Right renal pelvis (tissue), 4 donors: Measurements from ENCODE around the gene ULBP1. TPM values are rescaled to one million over a fixed set of nuclear protein-coding genes. Genes with fewer than 3 reads are reported as not detected.
"Not testable (repeated sequence)": the region's sequence is repeated elsewhere in the genome, so short reads cannot be mapped to it uniquely, and the experiment has no call there.

Source experiments
- DNase-seq, 4 donors: peaks; one replicate each; pipeline ENCODE4 v3.0.0-alpha.2; 2013; ENCODE audit warnings: low read depth in 4 of 4, low spot score in 3 of 4, missing footprints in 1 of 4
- polyA plus RNA-seq, 4 donors: library from polyadenylated mRNA; unstranded; fragments of 120-200 nt; gene quantifications; one replicate each; pipeline ENCODE4 v1.2.1, GENCODE V29; 2013; ENCODE audit not compliant: insufficient read length in 4 of 4

ULBP1 gene
- polyA plus RNA-seq, 4 donors = 1.5 to 2.1 (median 1.8) TPM

GRCh38 chr6:149933036-149933435, 30.7 kb upstream of the ULBP1 start:
- DNase-seq = no peak

- DNase-seq = no peak
Measured at GRCh38 chr6:149933461-149933860, 30.3 kb upstream of the ULBP1 start.

- peak in 1 of 4 donors; percentile 70 for DNase-seq
Measured at GRCh38 chr6:149934249-149935156, 29.2 kb upstream of the ULBP1 start.

GRCh38 chr6:149935246-149935645, 28.5 kb upstream of the ULBP1 start:
- DNase-seq = no peak

GRCh38 chr6:149935668-149936067, 28.1 kb upstream of the ULBP1 start:
- DNase-seq = no peak

GRCh38 chr6:149936743-149937142, 27.0 kb upstream of the ULBP1 start:
- DNase-seq = no peak

- DNase-seq = not testable (repeated sequence)
Measured at GRCh38 chr6:149938013-149938570, 25.7 kb upstream of the ULBP1 start.

GRCh38 chr6:149938571-149939355, 25.0 kb upstream of the ULBP1 start:
- DNase-seq = no peak

- DNase-seq = no peak
Measured at GRCh38 chr6:149939356-149939648, 24.4 kb upstream of the ULBP1 start.

- no peak for DNase-seq
Measured at GRCh38 chr6:149939909-149940671, 23.7 kb upstream of the ULBP1 start.

- no peak for DNase-seq
Measured at GRCh38 chr6:149940672-149940982, 23.1 kb upstream of the ULBP1 start.

GRCh38 chr6:149941583-149942460, 21.9 kb upstream of the ULBP1 start, which contains the start of gene ULBP2:
Gene ULBP2 (plus strand): TSS chr6:149942014. CDS start chr6:149942073, 59 bp downstream.
- peak in 2 of 4 donors; percentile 58 to 67 for DNase-seq

- DNase-seq = no peak
Measured at GRCh38 chr6:149942461-149942829, 21.3 kb upstream of the ULBP1 start.

GRCh38 chr6:149943321-149943720, 20.4 kb upstream of the ULBP1 start:
- DNase-seq = not testable (repeated sequence)

- not testable (repeated sequence) for DNase-seq
Measured at GRCh38 chr6:149945276-149945675, 18.5 kb upstream of the ULBP1 start.

- not testable (repeated sequence) for DNase-seq
Measured at GRCh38 chr6:149946631-149947030, 17.1 kb upstream of the ULBP1 start.

- not testable (repeated sequence) for DNase-seq
Measured at GRCh38 chr6:149947533-149947932, 16.2 kb upstream of the ULBP1 start.

- DNase-seq = no peak
Measured at GRCh38 chr6:149948011-149948410, 15.7 kb upstream of the ULBP1 start.

- DNase-seq = no peak
Measured at GRCh38 chr6:149948616-149949015, 15.1 kb upstream of the ULBP1 start.

GRCh38 chr6:149950423-149950822, 13.3 kb upstream of the ULBP1 start:
- no peak for DNase-seq
